ENCODE results near the gene KIF19.

Gene KIF19

GRCh38 chr17:74342224-74342623, 16.2 kb downstream of the KIF19 start:
- no peak for DNase-seq

GRCh38 chr17:74343121-74343520, 17.1 kb downstream of the KIF19 start:
- DNase-seq: no peak

- peak in 2 of 3 experiments; percentile 15 for DNase-seq
Measured at GRCh38 chr17:74343526-74344284, 17.7 kb downstream of the KIF19 start.

GRCh38 chr17:74344658-74345057, 18.6 kb downstream of the KIF19 start:
- DNase-seq: no peak

- no peak for DNase-seq
Measured at GRCh38 chr17:74345433-74346241, 19.6 kb downstream of the KIF19 start.

GRCh38 chr17:74347646-74348045, 21.6 kb downstream of the KIF19 start:
- DNase-seq: no peak

- no peak for DNase-seq
Measured at GRCh38 chr17:74349120-74349519, 23.1 kb downstream of the KIF19 start.

GRCh38 chr17:74350486-74350885, 24.5 kb downstream of the KIF19 start:
- DNase-seq: peak in 1 of 3 experiments; percentile 14

- no peak for DNase-seq
Measured at GRCh38 chr17:74351552-74352210, 25.7 kb downstream of the KIF19 start.

GRCh38 chr17:74353446-74354060, 27.5 kb downstream of the KIF19 start:
- DNase-seq: no peak

GRCh38 chr17:74354123-74354522, 28.1 kb downstream of the KIF19 start:
- DNase-seq: no peak

GRCh38 chr17:74354561-74354960, 28.5 kb downstream of the KIF19 start:
- no peak for DNase-seq

- DNase-seq: no peak
Measured at GRCh38 chr17:74355065-74355464, 29.0 kb downstream of the KIF19 start.

GRCh38 chr17:74356646-74357465, 30.8 kb downstream of the KIF19 start:
- no peak for DNase-seq

- DNase-seq: no peak
Measured at GRCh38 chr17:74357466-74357809, 31.4 kb downstream of the KIF19 start.

GRCh38 chr17:74358697-74359096, 32.7 kb downstream of the KIF19 start:
- no peak for DNase-seq

- no peak for DNase-seq
Measured at GRCh38 chr17:74359916-74360315, 33.9 kb downstream of the KIF19 start.

GRCh38 chr17:74360899-74361229, 34.8 kb downstream of the KIF19 start:
- peak in 1 of 3 experiments; percentile 54 for DNase-seq

GRCh38 chr17:74361230-74362068, 35.4 kb downstream of the KIF19 start, which contains the start of gene BTBD17:
BTBD17 (minus strand) TSS chr17:74361868; CDS start chr17:74361819, 49 bp downstream.
- DNase-seq: peak; percentile 85 to 96 (median 91)

GRCh38 chr17:74362069-74362405, 36.0 kb downstream of the KIF19 start:
- DNase-seq: peak in 1 of 3 experiments; percentile 40

- DNase-seq: peak; percentile 59 to 77 (median 63)
Measured at GRCh38 chr17:74362810-74363498, 36.9 kb downstream of the KIF19 start.
